Sigmoid colon (tissue), 4 donors: ENCODE data around the gene ADAM19.

ENCODE experiments used
- POLR2A ChIP-seq, 2 donors: fragments of 450-650 bp; IDR thresholded peaks; one replicate each; pipeline ENCODE4 v1.6.1; 2016; ENCODE audit warnings: antibody characterized with exemption in 2 of 2, mild to moderate bottlenecking in 2 of 2, moderate library complexity in 2 of 2
- POLR2AphosphoS5 ChIP-seq, 4 donors: sonication (generic); formaldehyde crosslinking; IDR thresholded peaks; one replicate each; pipeline ENCODE4 v1.6.1; 2017; ENCODE audit warnings: antibody characterized with exemption in 4 of 4
- TF ChIP-seq, protein P1 (sequence below), 4 experiments: fragments of 450-650 bp in 3 of 4; fragments of 200-600 bp in 1 of 4; IDR thresholded peaks; one replicate each; pipeline ENCODE4 v1.5.1; 2016 to 2019; ENCODE audit warnings: antibody characterized with exemption in 4 of 4, mild to moderate bottlenecking in 3 of 4, moderate library complexity in 2 of 4

GRCh38 chr5:157562111-157562581 lies 13.4 kb downstream of the ADAM19 start:
- TF ChIP-seq, protein P1, sequence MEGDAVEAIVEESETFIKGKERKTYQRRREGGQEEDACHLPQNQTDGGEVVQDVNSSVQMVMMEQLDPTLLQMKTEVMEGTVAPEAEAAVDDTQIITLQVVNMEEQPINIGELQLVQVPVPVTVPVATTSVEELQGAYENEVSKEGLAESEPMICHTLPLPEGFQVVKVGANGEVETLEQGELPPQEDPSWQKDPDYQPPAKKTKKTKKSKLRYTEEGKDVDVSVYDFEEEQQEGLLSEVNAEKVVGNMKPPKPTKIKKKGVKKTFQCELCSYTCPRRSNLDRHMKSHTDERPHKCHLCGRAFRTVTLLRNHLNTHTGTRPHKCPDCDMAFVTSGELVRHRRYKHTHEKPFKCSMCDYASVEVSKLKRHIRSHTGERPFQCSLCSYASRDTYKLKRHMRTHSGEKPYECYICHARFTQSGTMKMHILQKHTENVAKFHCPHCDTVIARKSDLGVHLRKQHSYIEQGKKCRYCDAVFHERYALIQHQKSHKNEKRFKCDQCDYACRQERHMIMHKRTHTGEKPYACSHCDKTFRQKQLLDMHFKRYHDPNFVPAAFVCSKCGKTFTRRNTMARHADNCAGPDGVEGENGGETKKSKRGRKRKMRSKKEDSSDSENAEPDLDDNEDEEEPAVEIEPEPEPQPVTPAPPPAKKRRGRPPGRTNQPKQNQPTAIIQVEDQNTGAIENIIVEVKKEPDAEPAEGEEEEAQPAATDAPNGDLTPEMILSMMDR (IDR thresholded peaks at IDR 0.05), result no peak
- TF ChIP-seq POLR2AphosphoS5 (IDR thresholded peaks at IDR 0.05) (peak in 2 of 4 donors; percentile 15 to 33), POLR2A (IDR thresholded peaks at IDR 0.05) (no peak)
